ENCODE data around the gene NOC4L.
A peak's percentile ranks its signal among the peaks of the same experiment; 100 is the strongest.

NOC4L gene

DNA sequence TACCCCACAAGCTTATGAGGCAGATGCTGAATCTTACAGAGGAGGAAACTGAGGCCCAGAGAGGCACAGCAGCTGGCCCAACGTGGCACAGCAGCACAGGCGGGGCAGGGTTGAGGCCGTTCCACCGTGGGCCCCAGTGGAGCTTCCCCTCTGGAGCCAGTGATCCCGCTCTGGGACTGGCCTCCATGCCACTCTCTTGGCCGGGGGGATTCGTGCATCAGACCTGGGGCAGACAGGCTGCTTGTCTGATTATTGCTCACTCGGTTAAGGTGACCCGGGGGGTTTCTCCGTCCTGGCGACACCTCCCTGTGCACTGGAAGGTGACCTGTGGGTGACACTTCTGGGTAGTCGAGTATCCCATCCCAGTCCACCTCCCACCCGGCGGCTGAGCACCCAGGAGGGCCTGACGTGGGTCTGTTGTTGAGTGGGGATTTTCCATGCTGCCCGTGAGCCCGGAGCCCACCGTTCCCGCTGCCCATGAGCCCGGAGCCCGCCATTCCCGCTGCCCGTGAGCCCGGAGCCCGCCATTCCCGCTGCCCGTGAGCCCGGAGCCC is 27.8 kb downstream of the NOC4L start:
- no peak for DNase-seq

DNA sequence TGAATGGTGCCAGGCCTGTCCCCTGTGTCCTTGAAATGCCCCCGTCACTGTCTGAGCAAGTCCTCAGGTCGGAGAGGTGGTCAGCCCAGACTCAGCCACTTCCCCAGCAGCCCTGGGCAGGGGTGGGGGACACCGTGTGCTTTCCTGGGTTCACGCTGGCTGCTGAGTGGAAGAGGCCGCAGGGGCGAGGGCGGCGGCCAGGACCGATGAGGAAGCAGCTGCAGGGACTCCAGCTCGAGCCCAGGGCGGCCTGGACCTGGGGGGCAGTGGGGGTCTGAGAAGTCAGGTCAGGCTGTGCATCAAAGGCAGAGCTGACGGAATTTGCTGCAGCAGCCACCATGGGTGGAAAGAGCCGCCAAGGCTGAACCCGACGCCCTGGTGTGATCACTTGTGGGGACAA is 28.4 kb downstream of the NOC4L start:
- DNase-seq: no peak

DNA sequence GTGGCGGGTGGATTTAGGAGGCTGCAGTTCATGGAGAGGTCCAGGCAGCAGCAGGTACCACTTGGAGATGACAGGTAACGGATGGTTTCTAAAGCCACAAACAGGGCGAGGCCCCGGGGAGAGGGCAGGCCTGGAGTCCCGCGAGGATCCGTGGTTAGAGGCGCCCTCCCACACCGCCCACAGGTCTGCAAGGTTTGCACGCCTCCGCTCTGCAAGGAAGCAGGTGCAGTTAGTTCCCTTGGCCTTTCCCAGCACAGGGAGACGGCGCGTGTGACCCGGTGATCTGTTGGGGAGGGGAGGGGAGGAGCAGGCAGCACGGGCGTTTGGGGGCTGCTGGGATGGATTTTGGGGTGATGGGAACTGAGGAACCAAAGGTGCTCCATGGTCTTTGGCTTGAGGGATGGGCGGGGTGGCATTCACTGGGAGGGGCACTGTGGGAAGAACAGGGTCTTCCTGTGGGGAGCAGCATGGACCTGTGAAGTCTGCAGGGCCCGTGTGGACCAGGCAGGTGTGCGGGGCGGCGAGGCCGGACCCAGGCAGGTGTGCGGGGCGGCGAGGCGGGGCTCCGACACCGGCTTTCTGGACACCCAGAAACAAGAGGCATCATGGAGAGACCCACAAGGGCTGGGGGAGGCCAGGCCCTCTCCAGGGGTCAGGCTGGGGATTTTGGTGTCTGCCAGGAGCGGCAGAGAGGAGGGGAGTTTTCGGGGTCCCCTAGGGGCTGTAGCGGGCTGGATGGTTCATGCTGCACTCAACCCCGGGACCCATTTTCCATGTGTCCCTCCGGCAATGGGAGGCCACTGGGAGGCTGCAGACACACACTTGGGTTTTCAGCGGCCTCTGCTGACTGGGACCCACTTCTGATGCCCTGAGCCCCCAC is 29.1 kb downstream of the NOC4L start:
- DNase-seq: no peak

DNA sequence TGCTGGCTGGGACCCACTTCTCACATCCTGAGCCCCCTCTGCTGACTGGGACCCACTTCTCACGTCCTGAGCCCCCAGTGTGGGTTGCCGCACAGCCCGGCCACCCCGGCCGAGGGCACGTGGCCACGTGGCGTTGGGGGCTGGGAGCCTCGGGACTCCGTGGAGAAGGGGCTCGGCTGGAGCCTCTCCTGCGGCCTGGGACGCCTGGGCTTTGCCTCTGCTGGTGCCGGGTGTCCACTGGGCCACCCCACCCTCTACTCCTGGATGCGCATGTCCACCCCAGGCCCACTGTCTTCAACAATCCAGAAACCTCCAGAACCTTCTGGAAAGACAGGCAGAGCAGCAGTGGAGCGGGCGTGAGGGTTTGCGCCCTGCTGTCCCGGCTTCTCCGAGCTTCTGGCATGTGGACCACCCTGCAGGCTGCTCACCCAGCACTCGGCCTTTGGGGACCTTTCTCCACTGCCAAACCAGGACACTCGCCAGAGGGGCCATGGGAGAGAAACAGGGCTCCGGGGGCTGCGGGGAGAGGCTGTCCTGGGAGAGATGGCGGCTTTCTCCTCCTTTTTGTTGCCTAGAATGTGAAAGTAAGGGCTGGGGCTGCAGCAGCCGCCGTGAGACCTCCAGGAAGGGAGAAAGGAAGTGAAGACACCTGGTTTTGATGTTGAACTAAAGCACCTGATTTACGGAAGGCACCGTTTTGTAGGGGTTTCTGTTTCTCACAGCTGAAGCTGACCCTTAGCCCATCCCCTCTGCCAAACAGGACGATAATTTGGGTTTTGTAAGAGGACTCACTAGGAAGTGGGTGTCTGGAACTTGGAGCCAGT is 30.0 kb downstream of the NOC4L start:
- no peak for DNase-seq

DNA sequence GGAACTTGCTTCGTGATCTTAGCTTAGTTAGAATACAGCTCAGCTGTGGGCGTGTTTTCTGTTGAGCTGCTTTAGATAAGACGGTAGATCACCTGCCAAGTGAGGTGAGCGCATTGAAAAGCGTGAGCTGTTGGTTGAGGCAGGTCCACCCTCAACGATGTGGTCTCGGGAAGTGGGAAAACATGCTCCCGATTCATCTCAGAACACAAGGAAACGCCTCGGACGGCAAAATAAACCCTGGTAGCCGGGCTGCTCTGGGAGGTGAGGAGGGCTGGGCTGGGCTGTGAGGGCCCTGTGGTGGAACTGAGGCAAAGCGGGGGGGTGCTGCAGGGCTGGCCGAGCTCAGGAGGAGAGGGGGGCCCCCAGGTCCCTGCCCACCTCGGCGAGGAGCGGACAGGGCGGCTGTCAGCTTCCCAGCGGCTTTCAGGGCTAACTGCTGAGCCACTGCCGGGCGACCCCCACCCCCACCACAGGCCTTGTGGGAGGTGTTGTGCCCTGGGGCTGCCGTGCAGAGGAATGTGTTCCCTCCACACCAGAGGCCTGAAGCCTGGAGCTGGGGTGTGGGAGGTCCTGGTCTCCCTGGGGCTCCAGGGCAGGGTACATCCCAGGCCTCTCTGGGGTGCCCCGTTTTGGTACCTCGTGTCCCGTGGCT is 30.7 kb downstream of the NOC4L start:
- no peak for DNase-seq

DNA sequence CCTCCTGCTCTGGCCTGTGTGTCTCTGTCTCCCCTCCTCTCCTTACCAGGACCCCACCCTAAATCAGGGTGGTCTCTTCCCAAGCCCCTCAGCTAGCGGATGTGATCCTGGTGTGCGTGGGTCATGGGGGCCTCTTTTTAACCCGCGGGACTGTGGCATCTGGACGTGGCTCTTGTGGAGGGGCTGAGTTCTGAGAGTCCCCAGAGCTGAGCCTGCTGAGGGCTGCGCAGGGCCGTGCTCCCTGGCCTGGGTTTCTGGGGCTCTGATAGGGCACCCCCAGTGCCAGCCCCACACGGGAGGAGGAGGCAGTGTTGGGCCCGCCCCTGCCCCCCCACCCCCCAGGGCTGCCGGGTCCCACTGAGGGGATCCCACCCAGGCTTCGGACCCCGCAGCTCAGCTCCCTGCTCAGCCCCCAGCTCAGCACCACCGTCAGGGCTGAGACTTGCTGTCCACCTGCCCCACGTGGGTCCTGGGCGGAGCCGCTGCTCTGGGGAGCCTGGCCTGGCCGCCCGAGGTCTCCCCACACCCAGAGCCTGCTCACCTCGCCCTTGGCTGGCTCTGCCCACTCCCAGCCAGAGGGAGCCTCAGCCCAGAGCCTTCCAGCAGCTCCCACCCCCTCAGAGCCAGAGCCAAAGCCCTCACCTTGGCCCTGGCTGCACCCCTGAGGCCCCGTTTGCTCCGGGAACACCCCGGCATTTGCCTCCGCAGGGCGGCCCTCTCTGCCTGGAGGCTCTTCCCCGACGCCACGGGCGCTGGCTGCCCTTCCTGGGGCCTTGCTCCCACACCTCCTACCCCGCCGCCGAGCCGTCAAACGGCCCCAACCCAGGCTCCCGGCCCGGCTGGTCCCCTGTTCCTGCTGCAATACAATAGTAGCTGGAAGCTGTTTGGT is 31.5 kb downstream of the NOC4L start:
- no peak for DNase-seq

DNA sequence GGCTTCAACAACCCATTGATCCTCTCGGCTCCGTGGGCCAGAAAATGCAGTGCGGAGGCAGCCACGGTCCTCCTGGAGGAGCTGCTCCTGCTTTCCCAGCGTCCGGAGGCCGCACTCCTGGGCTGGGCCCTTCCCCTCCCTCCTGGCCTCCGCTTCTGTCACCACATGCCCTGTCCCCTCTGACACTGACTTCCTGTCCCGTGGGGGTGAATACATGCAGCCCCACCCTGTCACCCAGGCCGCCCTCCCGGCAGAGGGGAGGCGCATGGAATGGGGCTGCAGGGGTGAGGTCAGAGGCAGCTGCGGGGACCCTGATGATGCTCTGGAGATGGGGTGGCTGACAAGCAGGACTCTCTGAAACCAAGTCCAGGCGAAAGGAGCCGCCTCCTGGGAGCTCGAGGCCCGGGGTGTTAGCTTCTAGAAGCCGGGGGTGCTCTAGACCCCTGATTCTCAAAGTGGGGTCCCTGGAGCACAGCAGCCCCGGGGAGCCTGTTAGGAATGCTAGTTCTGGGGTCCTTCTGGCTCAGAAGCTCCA is 32.2 kb downstream of the NOC4L start:
- DNase-seq: no peak

DNA sequence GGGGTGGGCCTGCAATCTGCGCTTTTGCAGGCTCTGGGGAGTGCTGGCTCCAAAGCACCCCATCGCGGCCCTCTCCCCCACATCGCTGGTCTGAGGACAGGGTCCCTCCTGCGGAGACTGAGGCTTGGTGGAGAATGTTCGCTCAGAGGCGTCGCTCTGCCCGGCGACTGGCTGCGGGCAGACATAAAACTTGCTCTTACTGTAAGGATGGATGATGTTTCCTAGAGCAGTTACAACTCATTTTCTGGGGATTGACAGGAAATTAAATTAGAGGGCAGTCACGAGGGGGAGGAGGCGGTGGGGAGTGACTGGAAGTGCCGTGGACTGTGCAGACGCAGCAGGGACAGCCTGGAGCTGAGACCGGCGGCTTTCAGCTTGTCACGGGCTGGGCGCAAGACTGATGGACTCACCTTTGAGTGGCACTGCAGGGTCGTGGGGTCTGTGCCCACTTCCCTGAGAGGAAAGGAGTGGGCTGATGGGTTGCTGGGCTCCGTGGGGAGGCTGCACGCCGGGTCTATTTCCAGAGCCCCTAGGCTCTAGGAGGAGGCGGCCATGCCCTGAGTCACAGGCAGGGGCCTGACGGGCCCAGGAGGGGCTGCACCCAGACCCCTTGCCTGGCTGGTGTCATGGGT is 32.8 kb downstream of the NOC4L start:
- DNase-seq: no peak

DNA sequence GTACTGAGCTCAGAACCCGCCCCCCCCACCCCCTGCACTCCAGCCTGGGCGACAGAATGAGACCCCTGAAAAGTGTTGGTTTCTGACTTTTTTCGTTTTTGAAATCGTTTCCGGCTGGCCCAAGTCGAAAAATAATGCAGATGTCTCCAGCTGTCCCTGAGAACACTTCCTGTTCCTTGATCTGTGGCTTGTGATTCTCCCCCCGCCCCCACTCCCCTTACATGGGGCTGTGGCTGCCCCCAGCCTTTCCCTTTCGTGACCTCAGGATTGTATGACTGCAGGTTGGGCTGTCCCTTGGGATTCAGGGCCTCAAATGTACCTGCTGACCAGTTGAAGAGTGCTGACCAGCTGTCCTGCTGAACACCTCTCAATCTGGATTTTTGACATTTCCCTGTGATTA is 34.1 kb downstream of the NOC4L start:
- no peak for DNase-seq

DNA sequence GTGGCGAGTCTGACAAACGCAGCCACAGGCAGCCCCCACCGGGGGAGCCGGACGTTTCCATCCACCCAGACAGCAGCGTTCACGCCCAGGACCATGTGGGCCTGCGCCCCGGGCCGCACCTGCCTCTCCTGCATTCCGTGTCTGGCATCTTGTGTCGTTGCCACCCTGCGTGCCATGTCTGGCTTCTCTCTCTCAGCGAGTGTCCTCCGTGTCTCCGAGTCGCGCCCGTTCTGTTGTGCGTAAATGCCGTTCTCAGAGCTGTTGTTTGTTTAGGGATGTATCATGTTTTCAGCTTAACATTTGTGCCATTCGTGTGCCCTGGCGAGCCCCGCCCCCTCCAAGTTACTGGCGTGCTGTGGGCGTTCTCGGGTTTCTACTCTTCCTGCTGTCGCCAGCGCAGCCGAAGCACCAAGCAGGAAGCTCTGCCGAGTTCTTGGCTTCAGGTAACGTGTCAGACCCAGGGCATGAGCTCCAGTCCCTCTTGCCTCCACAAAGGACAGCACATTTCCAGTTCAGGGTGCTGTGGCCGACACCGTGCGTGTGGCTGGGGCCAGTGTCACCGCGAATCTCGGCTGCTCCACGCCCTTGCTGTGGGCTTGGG is 34.6 kb downstream of the NOC4L start:
- peak; percentile 49 for DNase-seq

DNA sequence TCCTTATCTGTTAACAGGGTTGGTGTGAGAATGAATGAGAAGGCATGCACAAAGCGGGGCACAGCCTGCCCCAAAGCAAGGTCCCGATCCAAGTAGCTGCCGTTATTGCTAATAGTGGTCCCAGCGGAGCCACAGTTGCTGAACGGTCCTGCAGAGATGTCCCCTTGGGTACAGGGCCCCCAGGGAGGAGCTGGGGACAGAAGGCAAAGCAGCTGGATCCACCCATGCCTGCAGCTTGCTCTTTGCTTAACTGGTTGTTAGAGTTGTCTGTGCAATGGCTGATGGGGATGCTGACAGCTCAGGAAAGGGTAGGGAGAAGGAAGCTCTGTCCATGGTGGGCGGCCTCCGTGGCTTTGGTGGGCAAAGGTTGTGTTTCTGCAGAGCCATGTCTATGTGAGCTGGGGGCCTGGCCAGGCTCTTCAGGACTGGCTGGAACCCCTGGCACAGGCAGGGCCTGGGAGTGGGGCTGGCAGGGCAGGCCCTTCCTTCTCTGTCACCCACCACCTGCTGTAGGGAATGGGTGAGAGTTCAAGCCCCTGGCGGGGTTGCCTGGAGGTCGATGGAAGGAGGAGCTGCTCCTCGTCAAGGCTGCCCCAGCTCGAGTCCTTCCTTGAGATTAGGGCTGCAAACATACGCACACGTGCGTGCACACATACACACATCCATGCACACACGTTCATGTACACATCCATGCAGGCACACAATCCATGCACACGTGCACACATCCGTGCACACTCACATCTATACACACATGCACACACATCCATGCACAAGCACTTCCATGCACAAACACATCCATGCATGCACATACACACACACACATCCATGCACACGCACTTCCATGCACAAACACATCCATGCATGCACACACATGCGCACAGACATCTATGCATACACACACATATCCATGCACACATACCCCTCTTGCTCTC is 35.4 kb downstream of the NOC4L start:
- no peak for DNase-seq

DNA sequence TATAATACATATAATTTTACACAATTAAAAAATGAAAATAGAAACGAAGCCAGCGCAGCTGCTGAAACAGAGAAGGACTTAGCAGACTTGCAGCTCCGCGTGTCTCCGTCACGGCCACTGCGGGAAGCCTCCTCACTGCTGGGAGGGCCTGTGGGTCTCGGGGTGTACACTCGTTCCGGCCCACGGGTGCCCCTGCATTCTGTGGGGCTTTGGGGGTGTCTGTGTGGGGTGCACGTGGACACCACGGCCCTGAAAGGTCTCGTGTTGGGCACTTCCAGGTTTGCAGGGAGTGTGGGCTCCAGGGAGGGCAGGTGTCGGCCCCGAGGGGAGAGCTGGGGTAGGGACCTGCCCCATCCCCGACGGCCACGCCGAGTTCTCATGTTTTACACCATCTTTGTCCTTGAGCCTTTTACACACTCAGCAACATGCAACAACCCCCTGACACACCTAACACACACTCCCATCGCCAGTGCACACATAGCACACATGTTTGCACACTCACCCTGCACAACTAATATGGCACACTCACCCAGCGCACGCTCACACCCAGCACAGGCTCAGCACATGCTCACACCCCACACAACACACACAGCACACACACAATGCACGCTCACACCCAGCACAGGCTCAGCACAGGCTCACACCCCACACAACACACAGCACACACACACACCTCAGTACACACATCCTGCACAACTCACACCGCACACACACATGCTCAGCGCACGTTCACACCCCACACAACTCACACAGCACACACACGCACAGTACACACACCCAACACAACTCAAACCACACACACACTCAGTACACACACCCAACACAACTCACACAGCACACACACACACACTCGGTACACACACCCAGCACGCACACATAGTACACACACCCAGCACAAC is 36.6 kb downstream of the NOC4L start:
- DNase-seq: no peak

DNA sequence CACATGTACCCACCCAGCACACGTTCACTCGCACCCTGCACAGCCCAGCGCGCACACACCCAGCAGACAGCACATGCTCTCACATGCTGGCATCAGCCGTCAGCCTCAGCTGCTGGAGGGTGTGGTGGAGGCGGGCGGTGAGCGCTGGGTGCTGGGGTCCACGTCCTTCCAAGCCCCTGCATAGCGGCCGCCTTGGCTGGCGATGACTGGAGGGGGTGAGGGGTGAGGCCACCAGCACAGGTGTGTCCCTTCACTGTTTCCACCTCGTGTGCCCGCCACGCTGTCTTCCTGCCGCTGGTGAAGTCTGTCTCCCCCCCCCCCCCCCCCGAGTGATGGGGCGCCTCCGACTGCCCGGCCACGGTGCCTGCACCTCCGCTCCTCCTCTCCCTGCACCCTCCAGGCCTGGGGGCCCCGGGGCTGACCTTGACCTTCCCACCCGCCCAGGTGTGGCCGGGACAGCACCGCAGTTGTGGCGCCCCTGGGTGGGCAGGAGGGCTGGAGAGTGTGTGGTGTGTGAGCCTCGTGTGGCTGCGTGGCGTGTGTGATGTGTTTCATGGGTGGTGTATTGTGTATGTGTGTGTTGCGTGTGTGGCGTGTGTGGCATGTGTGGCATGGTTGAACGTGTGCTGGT is 37.4 kb downstream of the NOC4L start:
- no peak for DNase-seq

DNA sequence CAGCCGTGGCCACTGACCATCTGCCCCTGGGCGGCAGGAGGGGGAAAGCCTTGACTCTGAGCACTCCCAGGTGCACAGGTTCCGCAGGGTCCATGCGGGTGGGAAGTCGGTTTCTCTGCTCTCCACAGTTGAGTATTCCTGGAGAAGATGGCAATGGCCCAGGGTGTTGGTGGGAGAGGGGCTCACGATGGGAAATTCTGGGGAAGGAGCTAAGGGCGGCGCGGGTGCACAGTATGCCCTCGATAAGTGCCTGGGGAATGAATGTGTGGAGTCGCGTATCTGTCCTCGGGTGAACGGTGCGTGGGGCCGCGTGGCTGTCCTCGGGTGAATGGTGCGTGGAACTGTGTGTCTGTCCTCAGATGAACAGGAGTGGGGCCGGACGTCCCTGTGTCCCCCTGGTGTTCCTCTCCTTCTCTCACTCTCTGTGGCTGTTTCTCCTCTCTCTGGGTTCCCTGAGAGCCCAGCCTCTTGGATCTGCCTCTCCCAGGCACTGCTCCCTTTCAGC is 38.0 kb downstream of the NOC4L start:
- no peak for DNase-seq

DNA sequence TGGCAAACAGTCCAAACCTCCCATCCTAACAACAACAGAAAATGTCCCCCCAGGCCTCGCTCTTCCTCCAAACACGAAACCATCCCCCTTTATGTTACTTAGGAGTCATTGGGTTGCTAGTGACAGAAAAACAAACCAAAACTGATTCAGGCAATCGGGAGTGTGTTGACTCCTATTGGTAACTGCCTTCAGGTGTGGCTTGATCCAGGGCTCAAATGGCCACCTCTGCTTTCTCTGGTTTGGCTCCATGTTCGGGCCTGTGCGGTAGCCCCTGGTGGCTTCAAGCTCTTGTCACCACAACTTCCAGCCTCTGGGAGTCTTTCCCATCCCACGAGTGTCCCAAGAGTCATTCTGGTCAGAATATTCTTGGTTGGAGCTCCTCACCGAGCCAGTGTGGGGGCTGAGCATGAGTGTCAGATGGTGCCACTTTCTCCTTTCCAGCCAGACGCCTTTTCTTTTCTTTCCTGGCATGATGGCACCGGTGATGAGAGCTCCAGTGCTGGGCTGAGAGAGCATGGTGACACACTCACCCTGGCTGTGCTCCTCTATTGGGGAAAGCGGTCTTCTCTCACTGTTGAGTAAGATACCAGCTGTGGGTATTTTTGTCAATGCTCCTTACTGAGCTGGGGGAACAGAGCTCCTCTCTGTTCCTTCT is 38.6 kb downstream of the NOC4L start:
- no peak for DNase-seq

DNA sequence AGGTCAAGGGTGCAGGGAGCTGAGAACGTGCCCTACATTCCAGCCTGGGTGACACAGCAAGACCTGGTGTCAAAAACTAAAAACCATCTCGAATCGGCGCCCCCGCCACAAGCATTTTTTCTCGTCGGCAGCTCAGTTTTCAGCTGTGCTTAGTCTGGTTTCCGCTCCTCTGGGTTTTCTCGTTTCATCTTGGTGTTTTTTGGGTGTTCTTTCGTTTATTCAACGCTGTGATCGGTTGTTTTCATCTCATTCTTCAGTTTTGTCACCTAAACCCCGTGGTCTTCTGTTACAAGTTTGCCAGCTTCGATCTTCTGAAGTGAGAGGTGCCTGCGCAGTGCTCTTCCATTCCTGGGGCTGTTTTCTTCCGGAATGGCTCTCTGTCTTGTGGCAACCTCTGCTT is 41.4 kb downstream of the NOC4L start:
- no peak for DNase-seq

DNA sequence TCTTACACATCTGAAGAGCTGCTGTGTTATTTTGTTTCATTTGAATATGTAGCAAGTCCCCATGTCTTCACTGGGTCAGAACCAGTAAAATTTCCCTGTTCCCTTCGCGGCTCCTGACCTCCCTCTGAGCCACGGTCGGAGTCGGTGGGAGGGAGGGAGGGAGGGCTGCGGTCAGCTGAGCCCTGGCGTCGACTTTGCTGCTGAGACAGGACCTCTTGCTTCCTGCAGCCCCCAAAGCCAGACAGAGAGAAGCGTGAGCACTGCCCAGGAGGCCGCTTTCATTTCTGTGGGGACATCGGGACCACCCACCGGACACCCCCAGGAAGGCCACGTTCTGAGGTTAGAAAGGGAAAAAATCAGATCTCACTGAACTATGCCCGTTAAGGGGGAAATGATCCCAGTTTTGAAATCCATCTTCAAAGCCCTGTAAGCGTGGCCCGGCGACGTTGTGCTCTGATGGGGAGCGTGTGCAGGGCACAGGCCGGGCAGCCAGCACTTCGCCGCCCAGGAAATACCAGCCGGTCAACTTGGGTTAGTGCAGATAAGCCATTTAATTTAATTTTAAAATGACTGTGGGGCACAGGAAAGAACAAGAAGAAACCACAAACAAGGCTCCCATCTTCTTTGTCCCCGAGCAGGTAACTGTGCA is 42.1 kb downstream of the NOC4L start:
- DNase-seq: no peak
